Activated T-cell treated with anti-CD3 and anti-CD28 coated beads for 24 hours (primary cell): ENCODE data around the gene LBX2.

Experiments
- DNase-seq: peaks from one replicate; pipeline ENCODE4 v3.0.0-alpha.2; 2020; ENCODE audit warnings: low read depth

LBX2 gene

GRCh38 chr2:74457129-74457548 lies 42.3 kb downstream of the LBX2 start:
- DNase-seq: no peak

GRCh38 chr2:74454654-74455511 lies 44.5 kb downstream of the LBX2 start, which contains the start of gene INO80B:
TSS of gene INO80B (plus strand) at chr2:74455087. CDS start at chr2:74455117, 30 bp downstream.
- peak; percentile 98 for DNase-seq

- no peak for DNase-seq
Observed at GRCh38 chr2:74450570-74451190, 48.7 kb downstream of the LBX2 start.

GRCh38 chr2:74448771-74449170 lies 50.6 kb downstream of the LBX2 start:
- DNase-seq: no peak
